Breast epithelium (tissue), 3 donors: ENCODE results near the gene CTRL.

Experiments used
- CTCF ChIP-seq, 3 donors: fragments of 450-650 bp; IDR thresholded peaks; one replicate each; pipeline ENCODE4 v1.5.1; 2016 to 2017; ENCODE audit warnings: antibody characterized with exemption in 3 of 3, mild to moderate bottlenecking in 3 of 3, moderate library complexity in 3 of 3
- POLR2AphosphoS5 ChIP-seq, 3 donors: sonication (generic); formaldehyde crosslinking; IDR thresholded peaks; one replicate each; pipeline ENCODE4 v1.6.1; 2017; ENCODE audit warnings: antibody characterized with exemption in 3 of 3

DNA sequence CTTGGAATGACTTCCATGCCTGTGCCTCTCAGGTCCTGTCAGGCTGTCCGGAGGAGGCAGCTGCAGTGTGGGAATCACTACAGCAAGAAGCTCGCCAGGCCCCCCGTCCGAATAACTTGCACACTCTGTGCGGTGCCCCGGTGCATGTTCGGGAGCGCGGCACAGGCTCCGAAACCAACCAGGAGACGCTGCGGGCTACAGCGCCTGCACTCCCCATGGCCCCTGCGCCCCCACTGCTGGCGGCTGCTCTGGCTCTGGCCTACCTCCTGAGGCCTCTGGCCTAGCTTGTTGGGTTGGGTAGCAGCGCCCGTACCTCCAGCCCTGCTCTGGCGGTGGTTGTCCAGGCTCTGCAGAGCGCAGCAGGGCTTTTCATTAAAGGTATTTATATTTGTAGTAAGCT lies 45.7 kb downstream of the CTRL start:
- no peak for TF ChIP-seq CTCF (IDR thresholded peaks at IDR 0.05)
- no peak for TF ChIP-seq POLR2AphosphoS5 (IDR thresholded peaks at IDR 0.05)
